ENCODE data around the gene MAST2.
"Not testable (repeated sequence)": the region's sequence is repeated elsewhere in the genome, so short reads cannot be mapped to it uniquely, and the experiment has no call there.

MAST2 gene

GRCh38 chr1:45925728-45926287 is 122.4 kb downstream of the MAST2 start:
- ATAC-seq: no peak
- H3K4me3 Mint-ChIP-seq: no peak overlapping the region

DNA sequence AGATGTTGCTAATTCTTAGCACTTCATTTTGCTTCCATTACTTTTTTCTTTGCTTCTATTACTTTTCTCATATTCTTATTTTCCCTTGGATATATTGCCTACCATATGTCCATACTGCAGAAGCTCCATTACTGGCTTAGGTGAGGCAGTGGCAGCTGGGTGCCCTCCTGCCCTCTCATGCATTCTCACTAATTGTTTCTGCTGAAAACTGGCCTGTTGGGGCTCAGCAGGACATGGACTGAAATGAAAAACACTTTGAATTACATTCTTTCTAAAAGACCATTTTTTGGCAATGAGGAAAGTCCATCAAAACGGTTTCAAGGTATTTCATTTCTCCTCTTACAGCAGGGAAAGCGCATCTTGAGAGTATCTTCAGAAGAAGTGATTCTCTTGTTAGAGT is 122.9 kb downstream of the MAST2 start:
- ATAC-seq: no peak
- no peaks in the 10 kb centered on the region for H3K36me3 Mint-ChIP-seq
- H3K4me3 Mint-ChIP-seq: no peak overlapping the region
- H3K27ac Mint-ChIP-seq: peak overlapping the region; percentile 45
- no peaks in the 10 kb centered on the region for H3K9me3 Mint-ChIP-seq
- no peak for DNase-seq (ENCODE audit: low spot score in 2 of 2)
- peaks cover 13% of the 10 kb centered on the region for H3K4me1 Mint-ChIP-seq

More at GRCh38 chr1:45925728-45926287, 122.4 kb downstream of the MAST2 start:
- no peaks in the 10 kb centered on the region for H3K36me3 Mint-ChIP-seq
- no peaks in the 10 kb centered on the region for H3K9me3 Mint-ChIP-seq
- H3K27ac Mint-ChIP-seq: peak overlapping the region; percentile 45
- H3K4me1 Mint-ChIP-seq: peaks cover 13% of the 10 kb centered on the region
- DNase-seq (ENCODE audit: low spot score in 2 of 2): no peak

GRCh38 chr1:45927231-45927915 is 124.0 kb downstream of the MAST2 start:
- H3K9me3 Mint-ChIP-seq; H3K4me3 Mint-ChIP-seq; H3K36me3 Mint-ChIP-seq; H3K27ac Mint-ChIP-seq; DNase-seq (ENCODE audit: low spot score in 2 of 2); ATAC-seq: not testable (repeated sequence)
- peaks cover 13% of the 10 kb centered on the region for H3K4me1 Mint-ChIP-seq

GRCh38 chr1:45928486-45929205 is 125.2 kb downstream of the MAST2 start:
- DNase-seq (ENCODE audit: low spot score in 2 of 2): no peak
- no peaks in the 10 kb centered on the region for H3K36me3 Mint-ChIP-seq
- peak; percentile 61 for ATAC-seq
- H3K4me3 Mint-ChIP-seq: peak overlapping the region; percentile 14
- no peaks in the 10 kb centered on the region for H3K9me3 Mint-ChIP-seq
- H3K27ac Mint-ChIP-seq: peak overlapping the region; percentile 78
- peaks cover 13% of the 10 kb centered on the region for H3K4me1 Mint-ChIP-seq

DNA sequence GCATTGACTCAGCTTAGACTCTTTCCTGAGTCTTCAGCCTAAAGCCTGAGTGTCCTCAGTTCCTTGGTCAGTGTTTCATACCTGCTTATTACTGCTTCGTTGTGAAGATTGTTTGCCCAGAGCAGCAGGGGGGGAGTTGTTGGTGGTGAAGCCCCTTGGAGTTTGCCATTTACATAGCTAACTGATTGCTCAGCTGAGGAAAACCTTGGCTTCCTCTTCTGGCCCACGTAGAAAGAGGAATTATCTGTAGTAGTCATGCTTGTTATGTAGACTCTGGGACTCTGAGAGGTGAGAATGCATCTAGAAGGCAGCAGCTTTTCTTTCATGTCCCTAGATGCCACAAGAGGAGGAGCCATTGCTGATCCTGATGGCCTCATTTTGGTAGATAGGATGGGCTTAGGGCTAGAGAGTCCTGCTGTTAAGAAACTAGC is 125.9 kb downstream of the MAST2 start:
- Mint-ChIP-seq H3K4me3 (peak overlapping the region; percentile 14), H3K9me3 (no peaks in the 10 kb centered on the region), H3K4me1 (peaks cover 13% of the 10 kb centered on the region), H3K27ac (peak overlapping the region; percentile 78), H3K36me3 (no peaks in the 10 kb centered on the region)
- no peak for DNase-seq (ENCODE audit: low spot score in 2 of 2)
- ATAC-seq: peak; percentile 32

DNA sequence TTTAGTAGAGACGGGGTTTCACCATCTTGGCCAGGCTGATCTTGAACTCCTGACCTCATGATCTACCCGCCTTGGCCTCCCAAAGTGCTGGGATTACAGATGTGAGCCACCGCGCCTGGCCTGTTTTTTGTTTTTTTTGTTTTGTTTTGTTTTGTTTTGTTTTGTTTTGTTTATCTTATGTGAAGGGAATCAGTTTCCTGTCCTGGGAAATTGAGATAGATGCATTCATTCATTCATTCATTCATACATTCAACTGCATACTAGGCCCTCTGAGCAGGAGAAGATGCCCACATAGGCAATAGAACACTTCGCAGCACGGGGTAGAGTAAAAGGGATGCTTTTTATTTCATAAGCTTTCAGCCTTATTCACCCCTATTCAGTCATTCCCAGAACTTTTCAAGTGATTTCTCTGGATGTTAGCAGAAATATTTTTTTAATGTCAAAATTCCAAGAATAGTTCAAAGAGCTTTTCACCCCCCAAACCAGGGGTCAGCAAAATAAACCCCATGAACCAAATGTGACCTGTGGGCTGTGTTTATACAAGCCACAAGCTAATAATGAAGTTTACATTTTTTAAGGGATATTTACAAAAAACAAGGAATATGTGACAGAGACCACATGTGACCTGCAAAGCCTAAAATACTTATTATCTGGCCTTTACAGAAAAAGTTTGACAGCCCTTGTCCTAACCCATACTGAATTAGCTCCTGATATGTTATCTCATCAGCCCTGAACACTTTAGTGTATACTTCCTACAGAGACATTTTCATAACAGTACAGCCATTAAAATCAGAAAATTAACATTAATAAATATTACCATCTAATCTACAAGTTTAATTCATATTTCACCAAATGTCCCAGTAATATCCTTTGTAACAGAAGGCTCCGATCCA is 127.1 kb downstream of the MAST2 start:
- Mint-ChIP-seq H3K4me1 (peaks cover 13% of the 10 kb centered on the region), H3K4me3 (no peak overlapping the region), H3K36me3 (no peaks in the 10 kb centered on the region), H3K9me3 (no peaks in the 10 kb centered on the region), H3K27ac (no peak overlapping the region)
- DNase-seq (ENCODE audit: low spot score in 2 of 2): no peak
- ATAC-seq: no peak

- not testable (repeated sequence) for DNase-seq (ENCODE audit: low spot score in 2 of 2); ATAC-seq; H3K4me3 Mint-ChIP-seq; H3K27ac Mint-ChIP-seq; H3K9me3 Mint-ChIP-seq; H3K36me3 Mint-ChIP-seq
- peaks cover 13% of the 10 kb centered on the region for H3K4me1 Mint-ChIP-seq
Measured at GRCh38 chr1:45932205-45932604, 128.8 kb downstream of the MAST2 start.

DNA sequence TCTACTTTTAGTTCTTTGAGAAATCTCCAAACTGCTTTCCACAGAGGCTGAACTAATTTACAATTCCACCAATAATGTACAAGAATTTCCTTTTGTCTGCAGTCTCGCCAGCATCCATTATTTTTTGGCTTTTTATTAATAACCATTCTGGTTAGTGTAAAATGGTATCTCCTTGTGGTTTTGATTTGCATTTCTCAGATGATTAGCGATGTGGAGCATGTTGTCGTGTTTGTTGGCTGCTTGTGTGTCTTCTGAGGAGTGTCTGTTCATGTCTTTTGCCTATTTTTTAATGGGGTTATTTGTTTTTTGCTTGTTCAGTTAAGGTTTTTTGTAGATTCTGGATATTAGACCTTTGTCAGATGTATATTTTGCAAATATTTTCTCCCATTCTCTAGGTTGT is 131.5 kb downstream of the MAST2 start:
- Mint-ChIP-seq H3K9me3 (no peaks in the 10 kb centered on the region), H3K4me3 (no peak overlapping the region), H3K36me3 (no peaks in the 10 kb centered on the region), H3K27ac (no peak overlapping the region), H3K4me1 (no peaks in the 10 kb centered on the region)
- ATAC-seq: no peak
- no peak for DNase-seq (ENCODE audit: low spot score in 2 of 2)

- Mint-ChIP-seq H3K4me1 (no peaks in the 10 kb centered on the region), H3K27ac (no peak overlapping the region), H3K36me3 (no peaks in the 10 kb centered on the region), H3K9me3 (peaks cover 3% of the 10 kb centered on the region), H3K4me3 (no peak overlapping the region)
- no peak for DNase-seq (ENCODE audit: low spot score in 2 of 2)
- no peak for ATAC-seq
Measured at GRCh38 chr1:45938029-45938428, 134.6 kb downstream of the MAST2 start.

DNA sequence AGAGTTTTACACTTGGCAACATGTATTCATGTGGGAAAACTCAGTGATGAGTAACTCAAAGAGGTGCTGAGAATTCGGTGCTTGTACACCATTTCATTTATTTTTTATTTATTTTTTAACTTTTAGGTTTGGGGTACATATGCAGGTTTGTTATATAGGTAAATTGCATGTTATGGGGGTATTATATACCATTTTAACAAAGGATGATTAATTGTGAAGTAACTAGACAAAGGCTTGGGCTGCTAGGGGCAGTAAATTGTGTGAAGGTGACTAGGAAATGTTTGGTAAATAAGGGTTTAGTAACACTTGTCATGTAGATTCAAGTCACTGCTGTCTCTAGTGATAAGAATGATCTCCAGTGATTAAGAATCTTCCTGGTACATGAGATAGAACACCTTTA is 139.0 kb downstream of the MAST2 start:
- no peak for DNase-seq (ENCODE audit: low spot score in 2 of 2)
- no peaks in the 10 kb centered on the region for H3K36me3 Mint-ChIP-seq
- no peak for ATAC-seq
- H3K9me3 Mint-ChIP-seq: peaks cover 3% of the 10 kb centered on the region
- H3K27ac Mint-ChIP-seq: no peak overlapping the region
- no peaks in the 10 kb centered on the region for H3K4me1 Mint-ChIP-seq
- H3K4me3 Mint-ChIP-seq: no peak overlapping the region

DNA sequence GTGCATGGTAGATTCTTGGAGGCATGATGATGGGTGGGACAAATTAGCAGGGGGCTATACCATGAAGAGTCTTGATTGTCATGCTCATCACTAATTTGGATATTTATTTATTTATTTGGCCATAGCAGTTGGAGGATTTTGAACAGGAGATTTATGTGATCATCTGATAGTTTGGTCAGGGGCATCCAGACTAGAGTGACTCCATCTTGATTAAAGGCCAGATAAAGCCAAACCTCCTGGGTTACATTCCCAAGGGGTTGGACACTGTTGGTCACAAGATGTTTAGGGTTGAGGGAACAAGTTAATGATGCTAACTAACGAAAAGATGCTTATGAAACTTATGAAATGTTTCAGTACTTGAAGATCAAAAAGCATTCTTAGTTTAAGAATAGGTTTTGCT is 139.8 kb downstream of the MAST2 start:
- Mint-ChIP-seq H3K4me3 (no peak overlapping the region), H3K36me3 (no peaks in the 10 kb centered on the region)

GRCh38 chr1:45945426-45945825 is 142.0 kb downstream of the MAST2 start:
- Mint-ChIP-seq H3K4me3 (no peak overlapping the region), H3K27ac (no peak overlapping the region), H3K4me1 (no peaks in the 10 kb centered on the region), H3K9me3 (peaks cover 3% of the 10 kb centered on the region), H3K36me3 (no peaks in the 10 kb centered on the region)
- no peak for ATAC-seq
- DNase-seq (ENCODE audit: low spot score in 2 of 2): no peak

More for the DNA sequence above, 139.8 kb downstream of the MAST2 start:
- ATAC-seq (no peak), DNase-seq (ENCODE audit: low spot score in 2 of 2) (no peak)
- H3K9me3 Mint-ChIP-seq: peaks cover 3% of the 10 kb centered on the region
- no peak overlapping the region for H3K27ac Mint-ChIP-seq
- no peaks in the 10 kb centered on the region for H3K4me1 Mint-ChIP-seq

- H3K36me3 Mint-ChIP-seq; H3K4me3 Mint-ChIP-seq; H3K9me3 Mint-ChIP-seq; H3K4me1 Mint-ChIP-seq; H3K27ac Mint-ChIP-seq; ATAC-seq; DNase-seq (ENCODE audit: low spot score in 2 of 2): not testable (repeated sequence)
Measured at GRCh38 chr1:45949462-45949861, 146.1 kb downstream of the MAST2 start.

- Mint-ChIP-seq H3K4me3 (no peak overlapping the region), H3K36me3 (no peaks in the 10 kb centered on the region), H3K9me3 (no peaks in the 10 kb centered on the region), H3K27ac (no peak overlapping the region), H3K4me1 (no peaks in the 10 kb centered on the region)
- DNase-seq (ENCODE audit: low spot score in 2 of 2) (no peak), ATAC-seq (no peak)
Measured at GRCh38 chr1:45952072-45952471, 148.7 kb downstream of the MAST2 start.

Measured in stimulated activated effector memory CD8-positive, alpha-beta T cell treated with anti-CD3 and anti-CD28 coated beads, Interleukin-12 subunit alpha, Interleukin-12 subunit beta, amount 100 ng/mL, for 72 hours (primary cell).